LNCaP clone FGC (cell line): Measurements from ENCODE around the gene TBX18.

Experiments used
- DNase-seq: peaks from one replicate; pipeline ENCODE4 v3.0.0-alpha.2; 2011; ENCODE audit warnings: low read depth
- H3K4me3 ChIP-seq: 2 replicates; pipeline ENCODE4 v1.5.1; 2011; ENCODE audit warnings: mild to moderate bottlenecking, low read depth, low read length, control low read depth
- TF ChIP-seq, protein P1 (sequence below): IDR thresholded peaks from 2 replicates; pipeline ENCODE4 v1.5.1; 2012; ENCODE audit warnings: mild to moderate bottlenecking; ENCODE audit not compliant: control insufficient read depth, insufficient read depth; ENCODE audit errors: extremely low read depth

Gene TBX18

DNA sequence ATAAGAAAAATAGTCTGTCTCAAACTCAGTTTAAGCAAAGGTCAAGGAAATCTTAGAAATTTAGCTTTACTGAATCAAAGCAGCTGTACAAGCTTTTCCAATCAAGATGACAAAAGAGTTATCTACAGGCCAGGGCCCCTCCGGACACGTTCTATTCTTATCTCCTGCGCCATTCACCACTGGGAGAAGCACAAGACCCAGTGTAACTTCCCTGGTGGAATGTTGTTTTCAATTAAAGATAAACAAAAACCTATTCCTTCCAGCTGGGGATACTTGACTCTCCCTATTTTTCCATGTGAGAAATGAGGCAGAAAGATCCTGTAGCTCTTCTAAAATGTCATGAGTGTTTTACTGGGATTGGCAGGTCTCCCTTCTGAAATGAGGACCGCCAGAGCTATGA is 123.3 kb downstream of the TBX18 start:
- TF ChIP-seq, protein P1, sequence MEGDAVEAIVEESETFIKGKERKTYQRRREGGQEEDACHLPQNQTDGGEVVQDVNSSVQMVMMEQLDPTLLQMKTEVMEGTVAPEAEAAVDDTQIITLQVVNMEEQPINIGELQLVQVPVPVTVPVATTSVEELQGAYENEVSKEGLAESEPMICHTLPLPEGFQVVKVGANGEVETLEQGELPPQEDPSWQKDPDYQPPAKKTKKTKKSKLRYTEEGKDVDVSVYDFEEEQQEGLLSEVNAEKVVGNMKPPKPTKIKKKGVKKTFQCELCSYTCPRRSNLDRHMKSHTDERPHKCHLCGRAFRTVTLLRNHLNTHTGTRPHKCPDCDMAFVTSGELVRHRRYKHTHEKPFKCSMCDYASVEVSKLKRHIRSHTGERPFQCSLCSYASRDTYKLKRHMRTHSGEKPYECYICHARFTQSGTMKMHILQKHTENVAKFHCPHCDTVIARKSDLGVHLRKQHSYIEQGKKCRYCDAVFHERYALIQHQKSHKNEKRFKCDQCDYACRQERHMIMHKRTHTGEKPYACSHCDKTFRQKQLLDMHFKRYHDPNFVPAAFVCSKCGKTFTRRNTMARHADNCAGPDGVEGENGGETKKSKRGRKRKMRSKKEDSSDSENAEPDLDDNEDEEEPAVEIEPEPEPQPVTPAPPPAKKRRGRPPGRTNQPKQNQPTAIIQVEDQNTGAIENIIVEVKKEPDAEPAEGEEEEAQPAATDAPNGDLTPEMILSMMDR, result no peak
- DNase-seq, result no peak
- H3K4me3 ChIP-seq, result no peak overlapping the region

DNA sequence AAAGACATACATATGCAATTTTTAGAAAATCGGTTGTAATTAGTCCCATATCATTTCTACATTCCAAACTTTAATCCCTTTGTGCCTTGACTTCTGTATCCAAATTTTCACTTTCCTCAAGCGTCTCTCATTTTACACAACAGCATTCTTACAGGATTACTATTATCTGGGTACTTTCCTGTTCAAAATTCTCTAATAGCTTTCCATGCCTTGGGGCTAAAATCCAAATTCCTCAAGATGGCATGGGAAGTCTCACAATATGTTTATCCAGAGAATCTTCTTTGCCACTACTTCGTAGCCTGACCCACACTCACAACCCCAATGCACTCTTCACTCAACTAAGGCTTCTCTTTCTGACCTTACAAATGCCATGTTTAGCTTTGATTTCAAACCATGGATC is 125.0 kb downstream of the TBX18 start:
- no peak overlapping the region for H3K4me3 ChIP-seq
- DNase-seq, result no peak
- TF ChIP-seq, protein P1, result no peak

DNA sequence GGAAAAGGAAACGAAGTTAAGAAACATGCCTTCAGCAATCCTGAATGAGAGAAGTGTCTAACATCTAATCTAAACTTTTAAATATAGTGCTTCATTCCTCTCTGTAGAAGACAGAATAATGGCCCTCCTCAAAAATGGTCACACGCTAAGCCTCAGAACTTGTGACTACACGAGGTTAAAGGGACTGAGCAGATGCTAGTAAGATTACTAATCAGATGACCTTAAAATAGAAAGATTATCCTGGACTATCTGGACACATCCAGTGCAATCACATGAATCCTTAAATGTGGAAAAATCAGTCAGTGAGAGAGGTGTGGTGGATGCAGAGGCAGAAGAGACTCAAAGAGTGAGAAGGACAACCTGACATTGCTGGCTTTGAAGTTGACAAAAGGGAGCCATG is 126.1 kb downstream of the TBX18 start:
- no peak overlapping the region for H3K4me3 ChIP-seq
- TF ChIP-seq, protein P1, result no peak
- no peak for DNase-seq
